HEK293 (cell line): Measurements from ENCODE around the gene SLC30A3.

ENCODE experiments used
- CTCF ChIA-PET: fragments of 350-600 bp; formaldehyde crosslinking; extraction: SDS; loops from one replicate; lab custom pipeline; 2021; ENCODE audit warnings: antibody characterized with exemption; lab: Yijun Ruan, JAX
- POLR2A ChIA-PET: fragments of 300-600 bp; formaldehyde crosslinking; extraction: SDS; loops from one replicate; lab custom pipeline; 2020; ENCODE audit warnings: antibody characterized with exemption, inconsistent platforms; lab: Yijun Ruan, JAX
- H3K27ac ChIP-seq: fragments of 200-500 bp; sonication (Bioruptor generic); 2 replicates; pipeline ENCODE4 v1.5.1; 2014; ENCODE audit warnings: low read depth, low read length, control low read depth, inconsistent platforms; ENCODE audit errors: extremely low read depth
- H3K36me3 ChIP-seq, 2 experiments: fragments of 200-500 bp in 1 of 2; sonication (Bioruptor generic) in 1 of 2; 1 replicate in 1 of 2; 2 replicates in 1 of 2; pipeline ENCODE4 v1.5.1; 2014 to 2017; ENCODE audit warnings: inconsistent platforms in 2 of 2, low read length in 2 of 2; ENCODE audit not compliant: control insufficient read depth in 2 of 2, insufficient read depth in 1 of 2
- H3K4me1 ChIP-seq: fragments of 200-500 bp; sonication (Bioruptor generic); 2 replicates; pipeline ENCODE4 v1.5.1; 2014; ENCODE audit warnings: mild to moderate bottlenecking, low read length, inconsistent platforms; ENCODE audit not compliant: control insufficient read depth, insufficient read depth
- H3K4me3 ChIP-seq: 2 replicates; pipeline ENCODE4 v1.5.1; 2011; ENCODE audit warnings: low read depth, mild to moderate bottlenecking, control low read depth, low read length, moderate library complexity
- H3K9me3 ChIP-seq: fragments of 200-500 bp; sonication (Bioruptor generic); 2 replicates; pipeline ENCODE4 v1.5.1; 2014; ENCODE audit warnings: low read depth, low read length, inconsistent platforms; ENCODE audit not compliant: control insufficient read depth, insufficient read depth
- ZBTB21 ChIP-seq: fragments of 450-650 bp; formaldehyde crosslinking; IDR thresholded peaks from 2 replicates; pipeline ENCODE4 v1.5.1; 2017; ENCODE audit warnings: missing biosample characterization, missing genetic modification characterization
- ZFP41 ChIP-seq: fragments of 450-650 bp; formaldehyde crosslinking; IDR thresholded peaks from 2 replicates; pipeline ENCODE4 v1.5.1; 2016; ENCODE audit warnings: missing biosample characterization, missing genetic modification characterization, borderline replicate concordance
- ZNF146 ChIP-seq: fragments of 450-650 bp; formaldehyde crosslinking; IDR thresholded peaks from 2 replicates; pipeline ENCODE4 v1.5.1; 2016; ENCODE audit warnings: missing biosample characterization, missing genetic modification characterization
- ZNF16 ChIP-seq: fragments of 450-650 bp; formaldehyde crosslinking; IDR thresholded peaks from 2 replicates; pipeline ENCODE4 v1.5.1; 2016; ENCODE audit warnings: low read depth, missing biosample characterization, missing genetic modification characterization
- ZNF404 ChIP-seq: fragments of 450-650 bp; formaldehyde crosslinking; IDR thresholded peaks from 2 replicates; pipeline ENCODE4 v1.5.1; 2017; ENCODE audit warnings: missing biosample characterization, missing genetic modification characterization
- ZNF548 ChIP-seq: fragments of 450-650 bp; formaldehyde crosslinking; IDR thresholded peaks from 2 replicates; pipeline ENCODE4 v1.5.1; 2016; ENCODE audit warnings: missing biosample characterization, missing genetic modification characterization
- ZNF555 ChIP-seq: fragments of 450-650 bp; formaldehyde crosslinking; conservative IDR thresholded peaks from 2 replicates; pipeline ENCODE4 v1.5.1; 2017; ENCODE audit warnings: missing biosample characterization, mild to moderate bottlenecking, missing genetic modification characterization, inconsistent platforms
- ZNF837 ChIP-seq: fragments of 450-650 bp; formaldehyde crosslinking; IDR thresholded peaks from 2 replicates; pipeline ENCODE4 v1.5.1; 2016; ENCODE audit warnings: missing biosample characterization, missing genetic modification characterization
- ZSCAN23 ChIP-seq: fragments of 450-650 bp; formaldehyde crosslinking; IDR thresholded peaks from 2 replicates; pipeline ENCODE4 v1.5.1; 2016; ENCODE audit warnings: missing biosample characterization, missing genetic modification characterization
- TF ChIP-seq, protein P1 (sequence below): fragments of 450-650 bp; formaldehyde crosslinking; IDR thresholded peaks from 2 replicates; pipeline ENCODE4 v1.5.1; 2017; ENCODE audit warnings: missing biosample characterization, missing genetic modification characterization
- TF ChIP-seq, protein P2 (sequence below): sonication (generic); formaldehyde crosslinking; IDR thresholded peaks from 2 replicates; pipeline ENCODE4 v1.8.1; 2022; ENCODE audit warnings: mild to moderate bottlenecking, moderate library complexity, missing genetic modification reagents
- TF ChIP-seq, protein P3 (sequence below): fragments of 450-650 bp; formaldehyde crosslinking; IDR thresholded peaks from 2 replicates; pipeline ENCODE4 v1.5.1; 2016; ENCODE audit warnings: missing biosample characterization, missing genetic modification characterization
- TF ChIP-seq, protein P4 (sequence below): fragments of 450-650 bp; formaldehyde crosslinking; IDR thresholded peaks from 2 replicates; pipeline ENCODE4 v1.5.1; 2016; ENCODE audit warnings: missing biosample characterization, missing genetic modification characterization, low read depth
- TF ChIP-seq, protein P5 (sequence below): fragments of 450-650 bp; formaldehyde crosslinking; IDR thresholded peaks from 2 replicates; pipeline ENCODE4 v1.5.1; 2017; ENCODE audit warnings: missing biosample characterization, missing genetic modification characterization
- TF ChIP-seq, protein P6 (sequence below): fragments of 450-650 bp; IDR thresholded peaks from 2 replicates; pipeline ENCODE4 v1.5.1; 2018; ENCODE audit warnings: missing biosample characterization, mild to moderate bottlenecking, missing genetic modification characterization

Gene SLC30A3

DNA sequence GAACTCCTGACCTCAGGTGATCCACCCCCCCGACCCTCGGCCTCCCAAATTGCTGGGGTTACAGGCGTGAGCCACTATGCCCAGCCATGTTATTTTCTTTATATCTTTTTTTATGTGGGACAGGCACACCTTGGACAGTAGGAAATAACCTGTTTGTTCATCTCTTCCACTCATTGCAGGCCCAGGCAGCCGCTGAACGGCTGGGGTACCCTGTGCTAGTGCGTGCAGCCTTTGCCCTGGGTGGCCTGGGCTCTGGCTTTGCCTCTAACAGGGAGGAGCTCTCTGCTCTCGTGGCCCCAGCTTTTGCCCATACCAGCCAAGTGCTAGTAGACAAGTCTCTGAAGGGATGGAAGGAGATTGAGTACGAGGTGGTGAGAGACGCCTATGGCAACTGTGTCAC is 37.3 kb downstream of the SLC30A3 start:
- Histone ChIP-seq H3K36me3 (peaks cover 57 to 94% of the 10 kb centered on the region in 2 experiments), H3K4me3 (no peak overlapping the region), H3K4me1 (no peaks in the 10 kb centered on the region), H3K9me3 (no peaks in the 10 kb centered on the region), H3K27ac (no peak overlapping the region)
- ChIA-PET POLR2A (interaction anchor here (1.1 kb wide), 1 partner anchor 8 kb away, joined by 3 read pairs; the partner anchor contains the start of gene CAD), CTCF (interaction anchor here (0.6 kb wide), 1 partner anchor 39 kb away, joined by 3 read pairs; no protein-coding TSS in a partner anchor)
- TF ChIP-seq, protein P1, sequence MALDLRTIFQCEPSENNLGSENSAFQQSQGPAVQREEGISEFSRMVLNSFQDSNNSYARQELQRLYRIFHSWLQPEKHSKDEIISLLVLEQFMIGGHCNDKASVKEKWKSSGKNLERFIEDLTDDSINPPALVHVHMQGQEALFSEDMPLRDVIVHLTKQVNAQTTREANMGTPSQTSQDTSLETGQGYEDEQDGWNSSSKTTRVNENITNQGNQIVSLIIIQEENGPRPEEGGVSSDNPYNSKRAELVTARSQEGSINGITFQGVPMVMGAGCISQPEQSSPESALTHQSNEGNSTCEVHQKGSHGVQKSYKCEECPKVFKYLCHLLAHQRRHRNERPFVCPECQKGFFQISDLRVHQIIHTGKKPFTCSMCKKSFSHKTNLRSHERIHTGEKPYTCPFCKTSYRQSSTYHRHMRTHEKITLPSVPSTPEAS (tag by site-specific recombination), result no peak
- TF ChIP-seq, protein P2, sequence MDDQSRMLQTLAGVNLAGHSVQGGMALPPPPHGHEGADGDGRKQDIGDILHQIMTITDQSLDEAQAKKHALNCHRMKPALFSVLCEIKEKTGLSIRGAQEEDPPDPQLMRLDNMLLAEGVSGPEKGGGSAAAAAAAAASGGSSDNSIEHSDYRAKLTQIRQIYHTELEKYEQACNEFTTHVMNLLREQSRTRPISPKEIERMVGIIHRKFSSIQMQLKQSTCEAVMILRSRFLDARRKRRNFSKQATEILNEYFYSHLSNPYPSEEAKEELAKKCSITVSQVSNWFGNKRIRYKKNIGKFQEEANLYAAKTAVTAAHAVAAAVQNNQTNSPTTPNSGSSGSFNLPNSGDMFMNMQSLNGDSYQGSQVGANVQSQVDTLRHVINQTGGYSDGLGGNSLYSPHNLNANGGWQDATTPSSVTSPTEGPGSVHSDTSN, result no peak
- TF ChIP-seq ZNF146 (tag by site-specific recombination), result no peak
- TF ChIP-seq, protein P3, sequence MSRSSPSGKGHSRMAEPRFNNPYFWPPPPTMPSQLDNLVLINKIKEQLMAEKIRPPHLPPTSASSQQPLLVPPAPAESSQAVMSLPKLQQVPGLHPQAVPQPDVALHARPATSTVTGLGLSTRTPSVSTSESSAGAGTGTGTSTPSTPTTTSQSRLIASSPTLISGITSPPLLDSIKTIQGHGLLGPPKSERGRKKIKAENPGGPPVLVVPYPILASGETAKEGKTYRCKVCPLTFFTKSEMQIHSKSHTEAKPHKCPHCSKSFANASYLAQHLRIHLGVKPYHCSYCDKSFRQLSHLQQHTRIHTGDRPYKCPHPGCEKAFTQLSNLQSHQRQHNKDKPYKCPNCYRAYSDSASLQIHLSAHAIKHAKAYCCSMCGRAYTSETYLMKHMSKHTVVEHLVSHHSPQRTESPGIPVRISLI, result no peak
- TF ChIP-seq ZNF16 (tag by site-specific recombination), result no peak
- TF ChIP-seq, protein P4, sequence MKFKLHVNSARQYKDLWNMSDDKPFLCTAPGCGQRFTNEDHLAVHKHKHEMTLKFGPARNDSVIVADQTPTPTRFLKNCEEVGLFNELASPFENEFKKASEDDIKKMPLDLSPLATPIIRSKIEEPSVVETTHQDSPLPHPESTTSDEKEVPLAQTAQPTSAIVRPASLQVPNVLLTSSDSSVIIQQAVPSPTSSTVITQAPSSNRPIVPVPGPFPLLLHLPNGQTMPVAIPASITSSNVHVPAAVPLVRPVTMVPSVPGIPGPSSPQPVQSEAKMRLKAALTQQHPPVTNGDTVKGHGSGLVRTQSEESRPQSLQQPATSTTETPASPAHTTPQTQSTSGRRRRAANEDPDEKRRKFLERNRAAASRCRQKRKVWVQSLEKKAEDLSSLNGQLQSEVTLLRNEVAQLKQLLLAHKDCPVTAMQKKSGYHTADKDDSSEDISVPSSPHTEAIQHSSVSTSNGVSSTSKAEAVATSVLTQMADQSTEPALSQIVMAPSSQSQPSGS (tag by site-specific recombination), result no peak
- no peak for TF ChIP-seq ZNF548 (tag by site-specific recombination)
- no peak for TF ChIP-seq ZNF555 (tag by site-specific recombination)
- TF ChIP-seq ZBTB21 (tag by site-specific recombination), result no peak
- TF ChIP-seq ZNF404 (tag by site-specific recombination), result no peak
- no peak for TF ChIP-seq ZNF837 (tag by site-specific recombination)
- TF ChIP-seq ZSCAN23, result no peak
- TF ChIP-seq ZFP41 (tag by site-specific recombination), result no peak

DNA sequence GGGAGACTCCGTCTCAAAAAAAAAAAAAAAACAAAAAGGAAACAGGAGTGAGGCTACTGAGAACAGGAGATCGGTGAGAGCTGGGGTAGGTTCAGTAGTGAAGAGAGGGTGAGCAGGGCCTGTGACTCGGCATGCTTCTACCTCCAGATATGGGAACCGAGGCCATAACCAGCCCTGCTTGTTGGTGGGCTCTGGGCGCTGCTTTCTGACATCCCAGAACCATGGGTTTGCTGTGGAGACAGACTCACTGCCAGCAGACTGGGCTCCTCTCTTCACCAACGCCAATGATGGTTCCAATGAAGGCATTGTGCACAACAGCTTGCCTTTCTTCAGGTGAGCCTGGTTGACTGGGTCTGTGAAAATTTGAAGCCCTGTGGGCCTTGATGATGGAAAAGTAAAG is 39.4 kb downstream of the SLC30A3 start:
- H3K27ac ChIP-seq, result peak overlapping the region; percentile 5; the same call in 1 of the 2 replicates
- CTCF ChIA-PET, result interaction anchor here (0.6 to 1.1 kb wide), 3 partner anchors 80 to 162 kb away, joined by 3 read pairs; no protein-coding TSS in a partner anchor
- TF ChIP-seq, protein P5, sequence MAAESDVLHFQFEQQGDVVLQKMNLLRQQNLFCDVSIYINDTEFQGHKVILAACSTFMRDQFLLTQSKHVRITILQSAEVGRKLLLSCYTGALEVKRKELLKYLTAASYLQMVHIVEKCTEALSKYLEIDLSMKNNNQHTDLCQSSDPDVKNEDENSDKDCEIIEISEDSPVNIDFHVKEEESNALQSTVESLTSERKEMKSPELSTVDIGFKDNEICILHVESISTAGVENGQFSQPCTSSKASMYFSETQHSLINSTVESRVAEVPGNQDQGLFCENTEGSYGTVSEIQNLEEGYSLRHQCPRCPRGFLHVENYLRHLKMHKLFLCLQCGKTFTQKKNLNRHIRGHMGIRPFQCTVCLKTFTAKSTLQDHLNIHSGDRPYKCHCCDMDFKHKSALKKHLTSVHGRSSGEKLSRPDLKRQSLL, result no peak
- TF ChIP-seq, protein P6, sequence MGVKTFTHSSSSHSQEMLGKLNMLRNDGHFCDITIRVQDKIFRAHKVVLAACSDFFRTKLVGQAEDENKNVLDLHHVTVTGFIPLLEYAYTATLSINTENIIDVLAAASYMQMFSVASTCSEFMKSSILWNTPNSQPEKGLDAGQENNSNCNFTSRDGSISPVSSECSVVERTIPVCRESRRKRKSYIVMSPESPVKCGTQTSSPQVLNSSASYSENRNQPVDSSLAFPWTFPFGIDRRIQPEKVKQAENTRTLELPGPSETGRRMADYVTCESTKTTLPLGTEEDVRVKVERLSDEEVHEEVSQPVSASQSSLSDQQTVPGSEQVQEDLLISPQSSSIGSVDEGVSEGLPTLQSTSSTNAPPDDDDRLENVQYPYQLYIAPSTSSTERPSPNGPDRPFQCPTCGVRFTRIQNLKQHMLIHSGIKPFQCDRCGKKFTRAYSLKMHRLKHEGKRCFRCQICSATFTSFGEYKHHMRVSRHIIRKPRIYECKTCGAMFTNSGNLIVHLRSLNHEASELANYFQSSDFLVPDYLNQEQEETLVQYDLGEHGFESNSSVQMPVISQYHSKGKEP (tag by site-specific recombination), result no peak
- no peak for TF ChIP-seq ZNF404 (tag by site-specific recombination)
- TF ChIP-seq, all 188 proteins: peak for 0
- no peaks in the 10 kb centered on the region for H3K9me3 ChIP-seq
- no peak overlapping the region for H3K4me3 ChIP-seq
- POLR2A ChIA-PET, result interaction anchor here (1.1 kb wide), 1 partner anchor 13 kb away, joined by 3 read pairs; no protein-coding TSS in a partner anchor
- peaks cover 52 to 97% of the 10 kb centered on the region in 2 experiments for H3K36me3 ChIP-seq
- H3K4me1 ChIP-seq, result no peaks in the 10 kb centered on the region; the same call in 1 of the 2 replicates
